Heart left ventricle (tissue), 16 donors: ENCODE measurements around the gene GTF2H4. TPM values are rescaled to one million over a fixed set of nuclear protein-coding genes. Genes with fewer than 3 reads are reported as not detected.

ENCODE experiments used
- ATAC-seq, 4 donors: fragments of 200-7000 bp; cut with Tn5 transposase; one replicate each; pipeline ENCODE4 v1.9.1; 2020 to 2022; ENCODE audit warnings: moderate library complexity in 4 of 4, mild to moderate bottlenecking in 3 of 4, moderate number of reproducible peaks in 1 of 4
- DNase-seq, 5 donors: peaks; one replicate each; pipeline ENCODE4 v3.0.0-alpha.2; 2020
- H3K27ac ChIP-seq, 12 donors: fragments of 200-600 bp; sonication (generic) in 4 of 12; one replicate each; pipeline versions ENCODE4 v1.5.0 to v1.8.0; 2016 to 2022; ENCODE audit warnings: mild to moderate bottlenecking in 2 of 12
- H3K27me3 ChIP-seq, 9 donors: fragments of 200-600 bp; sonication (generic) in 2 of 9; one replicate each; pipeline versions ENCODE4 v1.5.1 to v1.8.0; 2016 to 2022; ENCODE audit warnings: mild to moderate bottlenecking in 3 of 9
- H3K36me3 ChIP-seq, 9 donors: fragments of 200-600 bp; sonication (generic) in 2 of 9; one replicate each; pipeline versions ENCODE4 v1.5.0 to v1.8.0; 2018 to 2022; ENCODE audit warnings: mild to moderate bottlenecking in 2 of 9
- H3K4me1 ChIP-seq, 12 donors: fragments of 200-600 bp; sonication (generic) in 4 of 12; one replicate each; pipeline versions ENCODE4 v1.5.0 to v1.8.0; 2016 to 2022; ENCODE audit warnings: mild to moderate bottlenecking in 3 of 12
- H3K4me3 ChIP-seq, 12 donors: fragments of 200-600 bp; sonication (generic) in 4 of 12; one replicate each; pipeline versions ENCODE4 v1.5.0 to v1.8.0; 2017 to 2022; ENCODE audit warnings: mild to moderate bottlenecking in 9 of 12, moderate library complexity in 4 of 12
- H3K9me3 ChIP-seq, 12 donors: fragments of 200-600 bp; sonication (generic) in 4 of 12; one replicate each; pipeline versions ENCODE4 v1.5.0 to v1.8.0; 2016 to 2022; ENCODE audit warnings: mild to moderate bottlenecking in 1 of 12
- POLR2A ChIP-seq, 2 donors: fragments of 450-650 bp; IDR thresholded peaks; one replicate each; pipeline ENCODE4 v1.6.1; 2017; ENCODE audit warnings: antibody characterized with exemption in 2 of 2, mild to moderate bottlenecking in 2 of 2, moderate library complexity in 2 of 2
- WGBS, 4 donors: extraction: QIAGEN DNeasy Blood & Tissue Kit in 2 of 4; methylation state at CpG; one replicate each; pipeline versions ENCODE4 v1.1.5 to v1.1.7; 2013 to 2018; 5-methylcytosine and 5-hydroxymethylcytosine counted together
- intact Hi-C, 10 donors: fragments of 100-400 bp; cut with DNase I; formaldehyde crosslinking; loops; one replicate each; pipeline versions ENCODE4 v1.11.1 to v1.14.2; 2022
- polyA plus RNA-seq, 2 donors: library from polyadenylated mRNA; stranded (reverse); fragments of 200-250 nt; gene quantifications; one replicate each; pipeline ENCODE4 v1.2.3, GENCODE V29; 2013
- total RNA-seq, 9 donors: library from RNA; depleted of rRNA in 2 of 9; stranded (reverse); fragments of >200 nt in 2 of 9; fragmentation: NEBNext Ultra II Directional in 3 of 9; extraction: Animal tissue kit (Norgen Biotek cat#: 25700) in 3 of 9; gene quantifications; one replicate each; pipeline versions ENCODE4 v1.1.0 to v1.2.4, GENCODE V29; 2016 to 2023
- TF ChIP-seq, protein P1 (sequence below), 12 donors: fragments of 200-600 bp; sonication (generic) in 4 of 12; IDR thresholded peaks; one replicate each; pipeline versions ENCODE4 v1.5.0 to v1.8.0; 2018 to 2022; ENCODE audit warnings: antibody characterized with exemption in 12 of 12, mild to moderate bottlenecking in 5 of 12
- donor health status: ischemic (EF 13 %, LVEDD 7.1; RV severe dilation, severe dysfunction).
- donor health status: healthy with polysubstance abuse.
- donor health status: DM: no; HTN: yes; CAD: no.
- donor health status: DM: no; HTN: no; CAD: no.
- donor health status: ischemic (EF 25% LVEDD 6.9; RV normal size, moderate dysfunction).
- donor health status: ischemic (EF 25% LVEDD 5.7; RV mildly dilated, moderate dysfunction).
- donor health status: healthy.
- donor health status: DM: yes; HTN: yes; CAD: no.
- donor health status: ischemic (EF 35%, LVEDD 5.7; RV mildly dilated, moderate dysfunction).
- donor health status: nonischemic (EF 11% LVEDD 7.7; RV severe dilation, severe dysfunction).
- donor health status: DM: yes; HTN: yes; CAD: no.
- donor health status: PGD.
- donor health status: ischemic (EF 29% LVEDD 5.4; RV normal size, mild dysfunction).
- donor health status: nonischemic (EF 23%, LVEDD 6.1; RV moderate dilation, normal function).

Gene GTF2H4
- total and polyA plus RNA-seq, 11 donors, result 4.2 to 22.4 (median 14.7) TPM

DNA sequence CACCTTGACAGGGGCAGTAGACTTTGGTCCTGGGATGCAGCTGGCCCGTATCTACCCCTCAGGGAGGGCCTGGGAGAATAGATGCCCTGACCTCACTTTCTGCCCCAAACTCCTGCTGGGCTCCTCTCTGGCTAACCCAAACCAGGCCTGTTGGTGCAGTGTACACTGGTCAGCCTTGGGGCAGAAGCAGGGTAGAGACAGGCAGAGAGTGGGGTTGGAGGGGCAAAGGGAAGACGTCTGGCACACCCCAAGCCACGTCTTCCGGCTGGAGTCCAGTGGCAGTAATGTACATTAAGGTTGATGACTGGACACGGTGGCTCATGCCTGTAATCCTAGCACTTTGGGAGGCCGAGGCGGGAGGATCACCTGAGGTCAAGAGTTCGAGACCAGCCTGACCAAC lies 14.3 kb upstream of the GTF2H4 start:
- H3K9me3 ChIP-seq, result no peaks in the 10 kb centered on the region
- TF ChIP-seq, protein P1, sequence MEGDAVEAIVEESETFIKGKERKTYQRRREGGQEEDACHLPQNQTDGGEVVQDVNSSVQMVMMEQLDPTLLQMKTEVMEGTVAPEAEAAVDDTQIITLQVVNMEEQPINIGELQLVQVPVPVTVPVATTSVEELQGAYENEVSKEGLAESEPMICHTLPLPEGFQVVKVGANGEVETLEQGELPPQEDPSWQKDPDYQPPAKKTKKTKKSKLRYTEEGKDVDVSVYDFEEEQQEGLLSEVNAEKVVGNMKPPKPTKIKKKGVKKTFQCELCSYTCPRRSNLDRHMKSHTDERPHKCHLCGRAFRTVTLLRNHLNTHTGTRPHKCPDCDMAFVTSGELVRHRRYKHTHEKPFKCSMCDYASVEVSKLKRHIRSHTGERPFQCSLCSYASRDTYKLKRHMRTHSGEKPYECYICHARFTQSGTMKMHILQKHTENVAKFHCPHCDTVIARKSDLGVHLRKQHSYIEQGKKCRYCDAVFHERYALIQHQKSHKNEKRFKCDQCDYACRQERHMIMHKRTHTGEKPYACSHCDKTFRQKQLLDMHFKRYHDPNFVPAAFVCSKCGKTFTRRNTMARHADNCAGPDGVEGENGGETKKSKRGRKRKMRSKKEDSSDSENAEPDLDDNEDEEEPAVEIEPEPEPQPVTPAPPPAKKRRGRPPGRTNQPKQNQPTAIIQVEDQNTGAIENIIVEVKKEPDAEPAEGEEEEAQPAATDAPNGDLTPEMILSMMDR (IDR thresholded peaks at IDR 0.05), result no peak
- no peak for TF ChIP-seq POLR2A (IDR thresholded peaks at IDR 0.05)
- intact Hi-C loops, result no loop called here
- peaks cover 0 to 89% (median 51%) of the 10 kb centered on the region in 9 donors for H3K36me3 ChIP-seq
- no peak for ATAC-seq
- DNase-seq, result no peak
- peaks cover 0 to 8% (median 0%) of the 10 kb centered on the region in 12 donors for H3K4me1 ChIP-seq
- H3K4me3 ChIP-seq, result no peak overlapping the region
- WGBS, 4 donors, result 85 to 96% (median 94%) methylated on average over 7 to 8 of the region's 8 CpGs
- no peaks in the 10 kb centered on the region for H3K27me3 ChIP-seq
- no peak overlapping the region for H3K27ac ChIP-seq

DNA sequence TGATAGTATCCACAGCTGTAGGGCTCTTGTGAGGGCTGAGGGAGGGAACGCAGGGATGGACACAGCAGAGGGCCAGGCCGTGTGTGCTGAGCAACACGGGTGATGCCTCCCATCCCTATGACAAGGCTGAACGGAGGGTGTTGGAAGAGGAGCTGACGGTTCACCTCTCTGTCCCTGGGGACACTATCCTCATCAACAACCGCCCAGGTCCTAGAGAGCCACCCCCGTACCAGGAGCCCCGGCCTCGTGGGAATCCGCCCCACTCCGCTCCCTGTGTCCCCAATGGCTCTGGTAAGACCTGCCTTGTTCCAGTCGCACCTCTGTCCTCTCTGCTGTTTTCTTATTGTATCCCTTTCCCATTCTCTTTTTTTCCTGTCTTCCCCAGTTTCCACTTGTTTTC lies 13.6 kb upstream of the GTF2H4 start:
- H3K27ac ChIP-seq, result no peak overlapping the region
- peaks cover 0 to 8% (median 0%) of the 10 kb centered on the region in 12 donors for H3K4me1 ChIP-seq
- ATAC-seq, result no peak
- DNase-seq, result peak in 1 of 5 donors; percentile 16
- H3K9me3 ChIP-seq, result no peaks in the 10 kb centered on the region
- 86 to 89% (median 89%) methylated on average over 12 of the region's 12 CpGs for WGBS, 4 donors
- peaks cover 0 to 90% (median 54%) of the 10 kb centered on the region in 9 donors for H3K36me3 ChIP-seq
- TF ChIP-seq POLR2A (IDR thresholded peaks at IDR 0.05), result no peak
- TF ChIP-seq, protein P1 (IDR thresholded peaks at IDR 0.05), result no peak
- no peaks in the 10 kb centered on the region for H3K27me3 ChIP-seq
- no peak overlapping the region for H3K4me3 ChIP-seq
- intact Hi-C loops, result no loop called here

DNA sequence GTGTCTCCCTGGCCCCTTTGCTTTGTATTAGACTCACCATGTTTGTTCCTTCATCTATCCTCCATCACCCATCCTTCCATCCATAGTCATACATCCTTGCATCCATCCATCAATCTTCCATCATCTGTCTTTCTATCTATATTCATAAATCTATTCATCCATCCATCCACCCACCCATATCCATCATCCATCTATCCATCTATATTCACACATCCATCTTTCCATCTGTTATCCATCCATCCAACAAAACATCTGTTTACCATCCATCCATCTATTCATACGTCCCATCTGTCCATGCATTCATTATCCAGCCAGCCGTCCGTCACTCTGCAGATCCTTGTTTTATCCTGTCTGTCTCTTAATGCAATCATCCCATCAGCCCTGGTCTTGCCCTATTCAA lies 13.1 kb upstream of the GTF2H4 start:
- DNase-seq (no peak), ATAC-seq (no peak)
- 93 to 97% (median 94%) methylated on average over 3 of the region's 3 CpGs for WGBS, 4 donors
- Histone ChIP-seq H3K4me1 (peaks cover 0 to 8% (median 0%) of the 10 kb centered on the region in 12 donors), H3K27ac (no peak overlapping the region), H3K27me3 (no peaks in the 10 kb centered on the region), H3K36me3 (peaks cover 0 to 87% (median 56%) of the 10 kb centered on the region in 9 donors), H3K9me3 (no peaks in the 10 kb centered on the region), H3K4me3 (no peak overlapping the region)
- TF ChIP-seq POLR2A (IDR thresholded peaks at IDR 0.05), result no peak
- intact Hi-C loops, result no loop called here

DNA sequence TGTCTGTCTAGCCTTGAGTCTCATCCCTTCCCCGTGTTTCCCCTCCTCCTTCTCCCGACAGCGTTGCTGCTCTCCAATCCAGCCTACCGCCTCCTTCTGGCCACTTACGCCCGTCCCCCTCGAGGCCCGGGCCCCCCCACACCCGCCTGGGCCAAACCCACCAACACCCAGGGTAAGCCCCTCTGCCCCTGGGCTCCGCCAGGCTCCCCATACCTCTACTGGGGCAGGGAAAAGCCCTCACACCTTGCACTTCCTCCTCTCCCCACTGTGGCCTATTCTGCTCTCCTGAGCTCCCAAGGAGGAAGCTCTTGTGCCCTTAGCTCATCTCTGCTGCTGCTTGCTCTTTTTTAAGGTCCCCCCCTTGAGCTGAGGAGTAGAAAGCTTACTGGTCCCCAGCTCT lies 12.7 kb upstream of the GTF2H4 start:
- Histone ChIP-seq H3K4me3 (no peak overlapping the region), H3K4me1 (peaks cover 0 to 4% (median 0%) of the 10 kb centered on the region in 12 donors), H3K9me3 (no peaks in the 10 kb centered on the region), H3K27me3 (no peaks in the 10 kb centered on the region), H3K27ac (no peak overlapping the region), H3K36me3 (peaks cover 0 to 83% (median 56%) of the 10 kb centered on the region in 9 donors)
- no peak for TF ChIP-seq POLR2A (IDR thresholded peaks at IDR 0.05)
- TF ChIP-seq, protein P1 (IDR thresholded peaks at IDR 0.05), result no peak
- intact Hi-C loops, result no loop called here
- 83 to 90% (median 86%) methylated on average over 10 of the region's 10 CpGs for WGBS, 4 donors
- DNase-seq (no peak), ATAC-seq (no peak)

DNA sequence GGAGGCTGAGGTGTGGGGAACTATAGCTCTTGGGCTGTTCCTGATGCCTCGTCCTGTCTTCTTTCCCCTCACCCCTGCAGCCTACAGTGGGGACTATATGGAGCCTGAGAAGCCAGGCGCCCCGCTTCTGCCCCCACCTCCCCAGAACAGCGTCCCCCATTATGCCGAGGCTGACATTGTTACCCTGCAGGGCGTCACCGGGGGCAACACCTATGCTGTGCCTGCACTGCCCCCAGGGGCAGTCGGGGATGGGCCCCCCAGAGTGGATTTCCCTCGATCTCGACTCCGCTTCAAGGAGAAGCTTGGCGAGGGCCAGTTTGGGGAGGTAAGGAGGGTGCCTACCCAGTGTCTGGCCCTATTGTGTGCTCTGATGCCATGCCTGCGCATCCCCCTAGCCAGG lies 11.5 kb upstream of the GTF2H4 start:
- DNase-seq (no peak), ATAC-seq (no peak)
- WGBS, 4 donors, result 95 to 98% (median 97%) methylated on average over 11 to 13 of the region's 13 CpGs
- Histone ChIP-seq H3K27me3 (no peaks in the 10 kb centered on the region), H3K4me3 (no peak overlapping the region), H3K9me3 (no peaks in the 10 kb centered on the region), H3K27ac (no peak overlapping the region), H3K4me1 (no peaks in the 10 kb centered on the region), H3K36me3 (peaks cover 0 to 74% (median 56%) of the 10 kb centered on the region in 9 donors)
- TF ChIP-seq, protein P1 (IDR thresholded peaks at IDR 0.05), result no peak
- no peak for TF ChIP-seq POLR2A (IDR thresholded peaks at IDR 0.05)
- intact Hi-C loops, result no loop called here
